Prostate gland (tissue), 2 donors: Measurements from ENCODE around the gene KLHL28. TPM values are rescaled to one million over a fixed set of nuclear protein-coding genes. Genes with fewer than 3 reads are reported as not detected.
"Not testable (repeated sequence)": the region's sequence is repeated elsewhere in the genome, so short reads cannot be mapped to it uniquely, and the experiment has no call there.

Experiments used
- DNase-seq: peaks from one replicate; pipeline ENCODE4 v3.0.0-alpha.2; 2019; ENCODE audit warnings: low spot score
- H3K27ac ChIP-seq, 2 donors: fragments of 200-600 bp; sonication (generic); 2 replicates each; pipeline ENCODE4 v1.5.1; 2017 to 2019
- H3K27me3 ChIP-seq: fragments of 200-600 bp; sonication (generic); replicated peaks from 2 replicates; pipeline ENCODE4 v1.5.1; 2019; ENCODE audit not compliant: insufficient read depth
- H3K36me3 ChIP-seq, 2 donors: fragments of 200-600 bp; sonication (generic); 1 replicate in 1 of 2; 2 replicates in 1 of 2; pipeline versions ENCODE4 v1.5.1 to v1.8.1; 2017 to 2019
- H3K4me1 ChIP-seq: fragments of 200-600 bp; sonication (generic); replicated peaks from 2 replicates; pipeline ENCODE4 v1.5.1; 2019
- H3K4me3 ChIP-seq, 2 donors: fragments of 200-600 bp; sonication (generic); 2 replicates each; pipeline ENCODE4 v1.5.1; 2017 to 2019
- H3K9me3 ChIP-seq: fragments of 200-600 bp; sonication (generic); 2 replicates; pipeline ENCODE4 v1.5.1; 2017
- CTCF ChIP-seq, 4 experiments: fragments of 200-600 bp in 2 of 4; fragments of 450-650 bp in 2 of 4; sonication (generic) in 2 of 4; IDR thresholded peaks; 1 replicate in 3 of 4; 2 replicates in 1 of 4; pipeline ENCODE4 v1.5.1; 2016 to 2019; ENCODE audit warnings: antibody characterized with exemption in 4 of 4, mild to moderate bottlenecking in 2 of 4, moderate library complexity in 2 of 4
- POLR2A ChIP-seq: fragments of 450-650 bp; IDR thresholded peaks from one replicate; pipeline ENCODE4 v1.6.1; 2016; ENCODE audit warnings: antibody characterized with exemption, mild to moderate bottlenecking
- POLR2AphosphoS5 ChIP-seq: sonication (generic); formaldehyde crosslinking; IDR thresholded peaks from one replicate; pipeline ENCODE4 v1.6.1; 2017; ENCODE audit warnings: antibody characterized with exemption
- WGBS: methylation state at CpG from one replicate; pipeline ENCODE4 v1.1.5; 2018; 5-methylcytosine and 5-hydroxymethylcytosine counted together
- intact Hi-C: fragments of 100-400 bp; cut with DNase I; formaldehyde crosslinking; loops from one replicate; pipeline ENCODE4 v1.14.2; 2022
- total RNA-seq, 2 donors: library from RNA; depleted of rRNA; stranded (reverse); fragments of >200 nt; gene quantifications; one replicate each; pipeline ENCODE4 v1.1.0, GENCODE V29; 2016

KLHL28 gene
- total RNA-seq, 2 donors from 2014 or later = 7.4 to 9.7 TPM

GRCh38 chr14:44896275-44897040 is 65.3 kb downstream of the KLHL28 start:
- TF ChIP-seq POLR2A = no peak
- TF ChIP-seq CTCF (IDR thresholded peaks at IDR 0.05) = no peak
- TF ChIP-seq POLR2AphosphoS5 = no peak
- Histone ChIP-seq H3K4me1 (no peaks in the 10 kb centered on the region), H3K9me3 (no peaks in the 10 kb centered on the region), H3K27ac (peak overlapping the region; percentile 99 to 100), H3K36me3 (no peaks in the 10 kb centered on the region), H3K27me3 (no peaks in the 10 kb centered on the region), H3K4me3 (peak overlapping the region; percentile 91)
- intact Hi-C loops = loop anchor here (2.0 to 5.0 kb wide), 3 partner anchors 64 to 238 kb away; partner anchors contain the start of genes FANCM, FKBP3, KLHL28 and PRPF39
- 80% methylated on average over 10 of the region's 10 CpGs for WGBS
- DNase-seq = no peak

GRCh38 chr14:44895716-44896115 is 66.0 kb downstream of the KLHL28 start:
- Histone ChIP-seq H3K4me3 (no peak overlapping the region), H3K36me3 (no peaks in the 10 kb centered on the region), H3K27me3 (no peaks in the 10 kb centered on the region), H3K9me3 (no peaks in the 10 kb centered on the region), H3K27ac (no peak overlapping the region), H3K4me1 (no peaks in the 10 kb centered on the region)
- 65% methylated on average over 2 of the region's 2 CpGs for WGBS
- no peak for DNase-seq
- TF ChIP-seq POLR2AphosphoS5 (no peak), POLR2A (no peak)
- intact Hi-C loops = loop anchor here (2.0 to 5.0 kb wide), 3 partner anchors 65 to 239 kb away; partner anchors contain the start of genes FANCM, FKBP3, KLHL28 and PRPF39

- intact Hi-C loops = no loop called here
- no peaks in the 10 kb centered on the region for H3K4me1 ChIP-seq
- TF ChIP-seq POLR2AphosphoS5 (no peak), CTCF (IDR thresholded peaks at IDR 0.05) (no peak), POLR2A (no peak)
- 90% methylated on average over 2 of the region's 2 CpGs for WGBS
- no peak overlapping the region for H3K27ac ChIP-seq
- H3K9me3 ChIP-seq = no peaks in the 10 kb centered on the region
- DNase-seq = no peak
- H3K27me3 ChIP-seq = no peaks in the 10 kb centered on the region
- H3K36me3 ChIP-seq = no peaks in the 10 kb centered on the region
- no peak overlapping the region for H3K4me3 ChIP-seq
Measured at GRCh38 chr14:44893535-44893934, 68.2 kb downstream of the KLHL28 start.

GRCh38 chr14:44891726-44892372 is 69.9 kb downstream of the KLHL28 start:
- intact Hi-C loops, H3K4me3 ChIP-seq, H3K9me3 ChIP-seq, H3K36me3 ChIP-seq, H3K4me1 ChIP-seq, DNase-seq, H3K27ac ChIP-seq, H3K27me3 ChIP-seq: not testable (repeated sequence)
- 71% methylated on average over 2 of the region's 3 CpGs for WGBS

- Histone ChIP-seq H3K4me1 (no peaks in the 10 kb centered on the region), H3K9me3 (no peaks in the 10 kb centered on the region), H3K27me3 (no peaks in the 10 kb centered on the region), H3K36me3 (no peaks in the 10 kb centered on the region), H3K4me3 (no peak overlapping the region), H3K27ac (no peak overlapping the region)
- intact Hi-C loops = no loop called here
- no peak for DNase-seq
- 61% methylated on average over 4 of the region's 4 CpGs for WGBS
- TF ChIP-seq POLR2AphosphoS5 (no peak), CTCF (IDR thresholded peaks at IDR 0.05) (no peak), POLR2A (no peak)
Measured at GRCh38 chr14:44889595-44890471, 71.9 kb downstream of the KLHL28 start.
